EL (cell line): ENCODE data around the gene ENOX1.

Source experiments
- DNase-seq: peaks from one replicate; pipeline ENCODE4 v3.0.0-alpha.2; 2016

Gene ENOX1

DNA sequence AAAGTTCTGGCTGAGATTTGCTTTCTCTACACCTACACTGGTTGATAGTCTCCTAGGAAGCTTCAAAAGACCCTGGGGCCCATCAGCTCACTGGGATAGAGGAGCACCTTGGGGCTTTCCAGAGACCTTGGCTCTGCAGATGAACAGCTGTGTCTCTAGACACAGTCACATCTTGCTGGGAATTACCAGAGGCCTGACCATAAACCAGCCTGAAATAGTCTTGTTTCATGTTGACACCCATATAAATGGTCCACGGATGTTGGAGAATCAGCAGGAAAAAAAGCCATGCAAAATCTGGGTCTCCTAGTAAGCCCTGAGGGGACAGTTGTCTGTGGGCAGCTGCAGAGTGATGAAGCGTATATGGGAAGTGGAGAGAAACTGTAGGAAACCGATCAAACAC lies 555.8 kb downstream of the ENOX1 start:
- no peak for DNase-seq

DNA sequence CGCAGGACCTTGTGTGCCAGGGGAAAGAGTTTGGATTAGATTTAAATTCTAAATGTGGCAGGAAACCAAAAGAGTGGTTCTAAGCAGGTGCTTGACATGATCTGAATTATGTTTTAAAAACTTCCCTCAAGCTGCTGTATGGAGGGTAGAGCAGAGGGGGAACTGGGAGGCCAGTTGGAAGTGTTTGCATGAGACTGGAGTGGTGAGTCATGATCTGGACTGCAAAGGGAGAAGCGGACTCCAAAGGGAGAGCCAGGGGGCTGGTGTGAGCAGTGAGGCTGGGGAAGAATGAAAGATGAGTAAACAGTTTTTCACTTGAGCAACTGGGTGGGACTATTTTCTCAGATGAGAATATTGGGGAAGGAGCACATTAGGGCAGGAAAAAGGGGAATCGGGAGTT lies 557.3 kb downstream of the ENOX1 start:
- DNase-seq: peak; percentile 87

DNA sequence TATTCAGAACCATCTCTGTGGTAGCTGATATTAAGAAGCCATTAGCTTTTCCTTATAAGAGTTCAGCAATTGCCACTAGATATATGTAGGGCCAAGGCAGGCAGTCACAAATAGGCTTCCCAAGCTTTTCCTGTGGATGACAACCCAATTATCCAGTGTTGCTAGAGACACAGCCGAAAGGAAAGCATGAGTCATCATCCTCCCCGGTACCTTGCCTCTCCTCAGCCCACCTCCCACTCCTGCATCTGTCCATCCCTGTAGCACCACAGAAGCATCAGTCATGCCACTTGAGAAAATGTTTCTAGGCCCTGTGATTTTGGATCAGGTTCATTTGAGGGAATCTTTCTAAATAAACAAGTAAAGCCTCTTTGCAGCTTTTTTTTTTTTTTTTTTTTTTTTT lies 559.1 kb downstream of the ENOX1 start:
- peak; percentile 50 for DNase-seq

GRCh38 chr13:43223216-43223615 lies 563.6 kb downstream of the ENOX1 start:
- DNase-seq: no peak

DNA sequence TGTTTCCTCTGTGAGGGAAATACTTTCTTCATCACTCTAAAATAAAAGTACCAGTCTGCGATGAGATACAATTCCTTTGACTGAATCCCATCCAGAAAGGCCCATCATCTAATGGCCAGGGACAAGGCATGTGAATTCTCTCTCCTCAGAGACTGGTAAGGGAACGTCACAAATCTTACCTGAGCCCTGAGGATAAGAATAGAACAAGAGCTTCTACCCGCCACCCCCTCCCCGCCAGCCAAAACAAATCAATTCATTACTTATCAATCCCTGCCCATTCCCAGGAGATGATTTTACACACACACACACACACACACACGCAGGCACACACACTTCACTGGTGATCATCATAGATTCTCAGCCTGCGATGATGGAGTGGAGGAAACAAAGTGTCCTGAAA lies 564.7 kb downstream of the ENOX1 start:
- no peak for DNase-seq

- peak; percentile 35 for DNase-seq
Observed at GRCh38 chr13:43221611-43222010, 565.2 kb downstream of the ENOX1 start.

DNA sequence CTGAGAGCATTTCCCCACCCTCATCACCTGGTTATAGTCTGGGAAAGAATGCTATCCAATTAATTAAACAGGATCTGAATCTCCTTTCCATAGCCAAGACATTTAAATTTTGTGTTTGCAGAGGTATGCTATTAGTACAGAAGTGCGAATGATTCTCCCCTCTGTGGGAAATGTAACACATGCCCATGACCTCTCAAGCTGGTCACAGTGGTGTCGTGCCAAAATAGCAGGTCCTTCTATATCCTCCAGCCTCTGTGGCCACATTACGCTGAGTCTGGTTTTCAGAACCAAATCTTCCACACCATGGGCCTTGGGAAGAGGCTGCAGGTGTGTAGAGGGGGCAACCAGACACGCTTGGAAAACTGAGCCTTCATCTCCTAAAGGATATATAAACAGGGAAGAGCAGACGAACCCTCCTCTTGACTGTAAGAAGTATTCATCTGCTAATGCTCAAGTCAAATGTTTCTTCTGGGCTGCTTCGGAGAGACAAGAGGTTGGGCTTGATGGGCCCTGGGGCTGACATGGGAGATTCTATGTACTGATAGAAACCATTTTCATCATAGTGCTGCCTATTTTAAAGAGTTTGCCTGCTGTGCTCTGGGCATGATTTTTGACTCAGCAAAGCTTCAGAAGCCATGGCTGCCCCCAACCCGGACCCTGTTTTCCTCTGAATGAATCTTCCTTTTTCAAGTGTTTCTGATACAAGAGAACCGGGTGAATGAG lies 565.7 kb downstream of the ENOX1 start:
- DNase-seq: no peak

GRCh38 chr13:43214124-43214523 lies 572.6 kb downstream of the ENOX1 start:
- DNase-seq: no peak

DNA sequence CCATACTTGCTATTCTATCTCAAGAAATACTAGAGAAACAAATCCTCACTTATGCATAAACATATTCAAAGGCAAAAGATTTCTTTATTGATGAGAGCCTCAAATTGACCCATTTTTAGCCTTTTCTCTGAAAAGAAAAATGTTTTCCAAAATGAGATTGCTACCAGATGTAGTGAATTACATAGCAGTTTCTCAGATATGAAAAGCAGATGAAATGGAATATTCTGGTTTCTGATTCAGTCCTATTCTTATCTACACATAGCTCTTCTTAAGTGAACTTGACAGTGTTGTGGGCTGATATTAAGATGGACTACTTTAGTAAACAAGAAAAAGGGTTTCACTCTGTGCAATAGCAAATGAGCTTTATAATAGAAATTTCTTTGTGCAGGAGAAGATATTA lies 579.9 kb downstream of the ENOX1 start:
- DNase-seq: no peak

GRCh38 chr13:43205416-43205815 lies 581.4 kb downstream of the ENOX1 start:
- DNase-seq: no peak

GRCh38 chr13:43204591-43204990 lies 582.2 kb downstream of the ENOX1 start:
- DNase-seq: no peak

GRCh38 chr13:43203781-43204180 lies 583.0 kb downstream of the ENOX1 start:
- no peak for DNase-seq

DNA sequence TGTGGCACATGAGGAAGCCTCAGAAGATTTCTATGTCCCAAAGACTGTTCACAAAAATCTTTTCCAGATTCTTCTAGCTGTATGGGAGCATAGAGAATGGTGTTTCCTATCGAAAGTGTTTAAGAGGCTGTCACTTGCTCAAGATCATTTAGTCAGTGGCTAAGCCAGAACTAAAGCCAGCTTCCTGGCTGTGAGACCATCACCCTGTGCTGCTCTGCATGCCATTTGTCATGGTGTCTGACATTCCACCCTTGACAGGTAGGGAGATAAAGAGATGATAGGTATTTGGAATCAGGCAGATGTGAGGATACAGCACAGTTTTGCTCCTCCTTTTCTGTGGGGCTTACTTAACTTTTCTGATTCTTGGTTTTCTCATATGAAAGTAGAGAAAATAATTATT lies 586.0 kb downstream of the ENOX1 start:
- DNase-seq: no peak

GRCh38 chr13:43200307-43200706 lies 586.5 kb downstream of the ENOX1 start:
- no peak for DNase-seq

DNA sequence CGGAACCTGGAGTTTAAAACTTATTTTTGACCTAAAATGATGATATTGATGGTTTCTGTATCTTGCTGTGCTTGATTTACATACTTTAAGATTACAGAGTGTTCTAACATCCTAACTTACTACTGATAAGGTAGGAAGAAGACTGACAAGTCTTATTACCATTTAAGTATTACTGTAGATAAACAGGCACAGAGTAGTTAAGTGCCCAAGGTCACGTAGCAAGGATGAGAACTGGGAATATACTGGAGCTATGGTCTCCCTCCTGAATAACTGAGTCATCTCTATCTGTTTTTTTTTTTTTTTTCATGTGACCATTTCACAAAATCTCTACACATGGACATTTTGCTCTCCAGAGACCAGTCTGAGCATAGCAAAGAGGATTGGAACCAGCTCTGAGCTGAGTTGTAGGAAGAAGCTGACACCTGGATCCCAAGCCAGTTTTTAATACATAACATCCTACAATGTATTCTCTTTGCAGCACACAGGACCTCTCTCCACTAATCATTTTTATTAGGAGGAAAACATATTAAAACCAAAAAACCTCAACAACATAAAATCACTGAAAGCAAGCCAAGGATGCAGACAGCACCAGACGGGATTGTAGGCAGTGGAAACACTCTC lies 589.9 kb downstream of the ENOX1 start:
- DNase-seq: no peak

DNA sequence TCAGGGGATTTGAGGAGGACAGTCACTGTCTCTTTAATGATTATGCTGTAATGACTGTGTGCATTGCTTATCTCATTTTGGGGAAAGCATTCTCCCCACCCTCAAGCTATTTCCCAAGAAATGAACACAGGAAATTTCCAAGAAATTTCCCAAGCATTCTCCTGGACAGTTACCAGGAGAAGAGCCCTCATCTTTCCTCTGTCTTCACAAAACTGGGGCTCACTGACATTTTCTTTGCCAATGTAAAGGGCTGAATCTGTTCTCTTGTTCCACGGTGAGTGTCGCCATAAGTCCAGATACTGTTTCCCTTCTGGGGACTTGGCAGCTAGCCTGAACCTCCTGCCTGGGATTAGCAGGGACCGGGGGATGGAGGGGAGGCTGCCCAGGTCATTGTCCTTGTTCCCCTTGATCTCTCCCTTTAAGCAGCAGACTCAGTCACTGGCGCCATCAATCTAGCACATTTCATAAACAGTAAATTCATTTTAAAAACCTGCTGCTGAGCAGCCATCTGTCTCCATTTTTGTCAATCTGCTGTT lies 590.6 kb downstream of the ENOX1 start:
- no peak for DNase-seq

DNA sequence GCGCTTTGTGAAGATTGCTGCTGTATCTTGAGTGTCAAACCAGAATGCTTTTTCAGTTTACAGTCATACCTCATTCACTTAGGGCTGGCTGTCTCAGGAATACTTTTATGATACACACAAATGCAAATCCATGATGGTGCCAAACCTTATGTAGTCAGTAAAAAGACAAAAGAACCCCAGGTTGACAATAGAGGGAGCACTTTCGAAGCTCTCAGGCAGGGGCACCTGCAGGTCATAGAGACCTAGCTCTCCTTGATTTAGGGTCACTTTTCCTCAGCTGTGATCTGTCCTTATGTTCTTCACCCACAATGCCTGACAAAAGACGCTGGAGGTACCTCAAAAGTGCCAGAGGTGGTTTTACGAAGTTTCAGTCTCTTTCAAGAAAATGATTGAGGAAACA lies 591.2 kb downstream of the ENOX1 start:
- DNase-seq: no peak

DNA sequence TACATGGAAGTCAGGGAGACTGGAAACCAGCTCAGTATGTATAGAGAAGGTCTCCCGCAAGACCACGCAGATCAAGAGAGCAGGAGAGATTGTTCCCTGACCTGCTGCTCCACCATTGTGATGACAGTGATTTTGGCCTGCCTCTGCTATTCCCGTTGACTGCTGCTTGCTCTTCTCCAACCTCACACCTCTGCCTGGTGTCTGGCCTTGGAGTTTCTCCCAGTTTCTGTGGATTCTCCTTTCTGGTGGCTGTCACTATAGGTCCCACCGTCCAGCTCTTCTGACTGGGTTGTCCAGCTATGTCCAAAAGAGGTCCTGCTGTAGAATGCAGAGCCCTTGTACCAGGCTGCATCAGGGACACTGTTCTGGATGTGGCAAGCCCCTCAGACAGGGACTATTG lies 591.7 kb downstream of the ENOX1 start:
- DNase-seq: no peak

- no peak for DNase-seq
Observed at GRCh38 chr13:43193789-43194420, 592.9 kb downstream of the ENOX1 start.

GRCh38 chr13:43191546-43191945 lies 595.2 kb downstream of the ENOX1 start:
- DNase-seq: no peak

DNA sequence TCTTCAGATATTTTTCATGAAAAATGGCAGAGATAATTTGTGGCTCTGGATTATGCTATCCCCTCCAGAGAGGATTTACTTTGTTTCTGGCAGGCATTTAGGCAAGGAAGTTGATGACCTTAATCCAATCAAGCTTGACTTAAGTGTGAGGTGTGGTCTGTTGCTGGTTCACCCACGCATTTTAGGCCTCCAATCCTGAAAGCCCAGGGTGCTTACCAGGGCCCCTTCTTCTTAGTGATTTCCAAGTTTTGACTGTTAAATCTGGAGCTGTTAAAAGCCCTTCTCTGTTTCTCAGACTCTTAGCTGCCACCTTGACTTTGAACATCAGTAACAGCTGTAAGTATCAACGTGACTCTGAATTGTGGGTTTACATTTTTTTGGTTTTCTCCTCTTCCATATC lies 601.5 kb downstream of the ENOX1 start:
- no peak for DNase-seq

DNA sequence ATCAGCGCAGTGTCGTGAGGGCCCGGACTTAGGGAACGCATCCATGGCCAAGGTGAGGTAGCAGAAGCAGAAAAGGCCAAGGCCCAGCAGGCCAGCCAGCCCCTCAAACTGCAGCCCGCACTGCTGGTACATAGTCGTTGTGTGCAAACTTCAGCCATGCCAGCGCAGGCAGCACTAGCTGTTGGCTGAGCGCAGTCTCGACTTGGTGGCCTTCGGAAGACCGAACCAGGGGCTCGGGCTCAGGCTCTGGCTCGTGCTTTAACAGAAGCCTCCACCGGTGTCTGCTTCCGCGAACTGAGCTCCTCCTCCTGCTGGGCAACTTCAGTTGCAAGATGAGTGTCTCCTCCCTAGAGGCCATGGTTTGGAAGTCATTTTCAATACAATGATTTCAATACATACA lies 605.9 kb downstream of the ENOX1 start:
- DNase-seq: no peak

- no peak for DNase-seq
Observed at GRCh38 chr13:43180036-43180660, 606.6 kb downstream of the ENOX1 start.

DNA sequence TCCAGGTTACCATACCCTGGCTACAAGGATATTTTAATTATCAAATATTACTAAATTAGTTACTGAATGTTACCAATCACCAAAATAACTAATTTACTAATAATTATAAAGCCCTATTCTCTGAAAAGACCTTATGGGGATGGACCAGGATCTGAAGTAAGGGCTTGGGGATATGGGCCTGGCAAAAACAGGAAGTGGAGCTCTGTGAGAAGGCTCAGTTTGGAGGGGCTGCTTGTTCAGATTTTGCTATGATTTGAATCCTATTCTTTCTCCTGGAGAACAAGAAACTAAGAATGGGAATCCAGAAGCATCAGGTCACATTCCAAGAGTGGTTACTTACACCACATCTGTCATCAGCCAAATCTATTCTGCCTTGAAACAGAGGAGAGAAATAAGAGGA lies 615.3 kb downstream of the ENOX1 start:
- DNase-seq: no peak
